DND-41 (cell line): Measurements from ENCODE around the gene EPM2A.

Source experiments
- ATAC-seq: fragments of 200-7000 bp; cut with Tn5 transposase; 3 replicates; pipeline ENCODE4 v1.9.1; 2021; ENCODE audit warnings: low read depth; ENCODE audit not compliant: insufficient read depth
- DNase-seq: peaks from one replicate; pipeline ENCODE4 v3.0.0-alpha.2; 2020
- H2AFZ ChIP-seq: 2 replicates; pipeline ENCODE4 v1.6.0; 2012; ENCODE audit warnings: low read depth, low read length
- H3K27ac ChIP-seq: 2 replicates; pipeline ENCODE4 v1.5.1; 2012; ENCODE audit warnings: low read length, inconsistent platforms
- H3K27me3 ChIP-seq: fragments of 200-600 bp; sonication (generic); 2 replicates; pipeline ENCODE4 v1.6.0; 2012; ENCODE audit warnings: low read length, mild to moderate bottlenecking, inconsistent platforms; ENCODE audit not compliant: insufficient read depth, poor library complexity
- H3K36me3 ChIP-seq: 2 replicates; pipeline ENCODE4 v1.5.1; 2012; ENCODE audit warnings: low read length, inconsistent platforms; ENCODE audit not compliant: insufficient read depth
- H3K4me1 ChIP-seq: 2 replicates; pipeline ENCODE4 v1.5.1; 2012; ENCODE audit warnings: mild to moderate bottlenecking, low read length; ENCODE audit not compliant: insufficient read depth
- H3K4me2 ChIP-seq: 2 replicates; pipeline ENCODE4 v1.6.0; 2012; ENCODE audit warnings: mild to moderate bottlenecking, moderate library complexity, low read length, inconsistent platforms; ENCODE audit not compliant: insufficient read depth
- H3K4me3 ChIP-seq, 2 experiments: fragments of 200-600 bp in 1 of 2; shearing (Covaris generic) in 1 of 2; 2 replicates each; pipeline ENCODE4 v1.5.1; 2012 to 2016; ENCODE audit warnings: inconsistent platforms in 2 of 2, low read length in 2 of 2, mild to moderate bottlenecking in 2 of 2, low read depth in 1 of 2, moderate library complexity in 1 of 2
- H3K79me2 ChIP-seq: 2 replicates; pipeline ENCODE4 v1.6.0; 2012; ENCODE audit warnings: low read length, inconsistent platforms; ENCODE audit not compliant: insufficient read depth
- H3K9ac ChIP-seq: 2 replicates; pipeline ENCODE4 v1.6.0; 2012; ENCODE audit warnings: low read depth, mild to moderate bottlenecking, inconsistent platforms, low read length, moderate library complexity
- H3K9me3 ChIP-seq: 2 replicates; pipeline ENCODE4 v1.5.1; 2012; ENCODE audit warnings: low read length, moderate library complexity, mild to moderate bottlenecking, inconsistent platforms; ENCODE audit not compliant: insufficient read depth, severe bottlenecking
- H4K20me1 ChIP-seq: 2 replicates; pipeline ENCODE4 v1.6.0; 2012; ENCODE audit warnings: low read length; ENCODE audit not compliant: insufficient read depth
- CTCF ChIP-seq: IDR thresholded peaks from 2 replicates; pipeline ENCODE4 v1.5.1; 2012; ENCODE audit warnings: borderline replicate concordance, low read length, moderate library complexity, mild to moderate bottlenecking; ENCODE audit not compliant: poor library complexity, severe bottlenecking; ENCODE audit errors: extremely low read depth
- EZH2 ChIP-seq: IDR thresholded peaks from 3 replicates; pipeline ENCODE4 v1.6.1; 2012; ENCODE audit warnings: borderline replicate concordance, low read depth, mild to moderate bottlenecking, moderate library complexity, low read length, inconsistent platforms; ENCODE audit not compliant: severe bottlenecking

EPM2A gene

GRCh38 chr6:145714731-145715130 is 20.6 kb downstream of the EPM2A start:
- Histone ChIP-seq H3K4me2 (no peak overlapping the region), H3K27me3 (no peaks in the 10 kb centered on the region), H4K20me1 (no peaks in the 10 kb centered on the region), H3K9ac (no peak overlapping the region), H3K9me3 (peaks cover 10% of the 10 kb centered on the region), H3K4me3 (no peak overlapping the region), H3K36me3 (0 out of 2 replicates have a peak, but pooled peaks cover 5% of the 10 kb centered on the region), H3K79me2 (no peaks in the 10 kb centered on the region), H3K4me1 (no peaks in the 10 kb centered on the region), H3K27ac (no peak overlapping the region), H2AFZ (no peak overlapping the region)
- no peak for ATAC-seq
- TF ChIP-seq EZH2: no peak
- no peak for TF ChIP-seq CTCF
- no peak for DNase-seq

GRCh38 chr6:145713773-145714172 is 21.5 kb downstream of the EPM2A start:
- H3K79me2 ChIP-seq: no peaks in the 10 kb centered on the region
- H3K4me2 ChIP-seq: no peak overlapping the region
- H3K9me3 ChIP-seq: peaks cover 10% of the 10 kb centered on the region
- no peak overlapping the region for H3K27ac ChIP-seq
- no peaks in the 10 kb centered on the region for H3K27me3 ChIP-seq
- H3K36me3 ChIP-seq: 0 out of 2 replicates have a peak, but pooled peaks cover 5% of the 10 kb centered on the region
- DNase-seq (no peak), ATAC-seq (no peak)
- H3K4me3 ChIP-seq: no peak overlapping the region
- H3K4me1 ChIP-seq: no peaks in the 10 kb centered on the region
- no peak overlapping the region for H3K9ac ChIP-seq
- H4K20me1 ChIP-seq: no peaks in the 10 kb centered on the region
- TF ChIP-seq EZH2 (no peak), CTCF (no peak)
- H2AFZ ChIP-seq: no peak overlapping the region

- H3K4me3 ChIP-seq: no peak overlapping the region
- DNase-seq (no peak), ATAC-seq (no peak)
- no peaks in the 10 kb centered on the region for H3K27me3 ChIP-seq
- H3K79me2 ChIP-seq: no peaks in the 10 kb centered on the region
- H4K20me1 ChIP-seq: no peaks in the 10 kb centered on the region
- no peaks in the 10 kb centered on the region for H3K4me1 ChIP-seq
- TF ChIP-seq EZH2 (no peak), CTCF (no peak)
- H3K27ac ChIP-seq: no peak overlapping the region
- peaks cover 14% of the 10 kb centered on the region for H3K9me3 ChIP-seq
- H3K4me2 ChIP-seq: no peak overlapping the region
- no peak overlapping the region for H2AFZ ChIP-seq
- H3K9ac ChIP-seq: no peak overlapping the region
- 0 out of 2 replicates have a peak, but pooled peaks cover 5% of the 10 kb centered on the region for H3K36me3 ChIP-seq
Measured at GRCh38 chr6:145711372-145711771, 23.9 kb downstream of the EPM2A start.

GRCh38 chr6:145707397-145707796 is 27.9 kb downstream of the EPM2A start:
- Histone ChIP-seq H3K4me1 (no peaks in the 10 kb centered on the region; the same call in 1 of the 2 replicates), H3K79me2 (no peaks in the 10 kb centered on the region), H3K27ac (no peak overlapping the region), H3K9ac (no peak overlapping the region), H3K4me2 (no peak overlapping the region), H3K4me3 (no peak overlapping the region), H3K9me3 (peaks cover 4% of the 10 kb centered on the region), H3K27me3 (no peaks in the 10 kb centered on the region), H2AFZ (no peak overlapping the region), H3K36me3 (no peaks in the 10 kb centered on the region), H4K20me1 (no peaks in the 10 kb centered on the region)
- TF ChIP-seq CTCF (no peak), EZH2 (no peak)
- no peak for DNase-seq
- no peak for ATAC-seq
